Left renal pelvis (tissue), 4 donors: ENCODE results near the gene LETM1. TPM values are rescaled to one million over a fixed set of nuclear protein-coding genes. Genes with fewer than 3 reads are reported as not detected.

Experiments used
- DNase-seq, 4 donors: peaks; one replicate each; pipeline ENCODE4 v3.0.0-alpha.2; 2013; ENCODE audit warnings: low read depth in 4 of 4, low spot score in 3 of 4
- polyA plus RNA-seq, 4 donors: library from polyadenylated mRNA; unstranded; fragments of 120-200 nt; gene quantifications; one replicate each; pipeline ENCODE4 v1.2.1, GENCODE V29; 2013; ENCODE audit not compliant: insufficient read length in 4 of 4

Gene LETM1
- polyA plus RNA-seq, 4 donors = 14.8 to 30.4 (median 21.2) TPM

DNA sequence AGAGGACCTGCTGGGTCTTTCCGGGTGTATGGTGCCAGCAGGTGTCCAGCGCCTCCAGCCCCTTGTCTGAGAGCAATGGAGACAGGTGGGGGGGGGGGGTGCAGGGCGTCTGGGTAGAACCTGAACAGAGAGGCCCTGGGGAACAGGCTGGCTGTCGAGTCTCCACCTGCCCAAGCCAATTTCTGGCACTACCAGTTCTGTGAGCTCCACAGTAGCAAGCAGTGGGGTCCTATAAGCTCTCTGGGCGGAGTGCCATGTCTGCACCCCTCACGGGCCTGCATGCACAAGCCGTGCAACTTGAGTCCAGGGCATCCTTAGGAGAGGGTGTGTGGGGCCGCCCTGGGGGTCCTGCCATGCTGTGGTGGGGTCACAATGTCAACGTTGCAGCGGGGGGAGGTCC, 72.9 kb downstream of the LETM1 start:
- no peak for DNase-seq

DNA sequence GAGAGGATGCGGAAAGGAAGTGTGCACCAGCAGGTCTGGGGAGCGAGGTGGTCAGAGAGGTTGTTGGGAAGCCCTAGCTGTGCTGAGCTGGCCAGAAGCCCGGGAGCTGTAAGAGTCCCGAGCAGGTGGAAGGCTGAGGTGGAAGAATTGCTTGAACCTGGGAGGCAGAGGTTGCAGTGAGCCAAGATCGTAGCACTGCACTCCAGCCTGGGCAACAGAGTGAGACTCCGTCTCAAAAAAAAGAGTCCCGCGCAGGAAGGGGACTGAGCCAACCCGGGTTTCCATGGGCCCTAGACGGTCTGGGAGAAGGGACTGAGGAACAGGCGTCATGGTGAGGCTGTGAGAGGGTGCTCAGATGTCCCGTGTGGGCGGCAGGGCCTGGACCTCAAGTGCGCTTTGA, 75.5 kb downstream of the LETM1 start:
- DNase-seq = no peak

DNA sequence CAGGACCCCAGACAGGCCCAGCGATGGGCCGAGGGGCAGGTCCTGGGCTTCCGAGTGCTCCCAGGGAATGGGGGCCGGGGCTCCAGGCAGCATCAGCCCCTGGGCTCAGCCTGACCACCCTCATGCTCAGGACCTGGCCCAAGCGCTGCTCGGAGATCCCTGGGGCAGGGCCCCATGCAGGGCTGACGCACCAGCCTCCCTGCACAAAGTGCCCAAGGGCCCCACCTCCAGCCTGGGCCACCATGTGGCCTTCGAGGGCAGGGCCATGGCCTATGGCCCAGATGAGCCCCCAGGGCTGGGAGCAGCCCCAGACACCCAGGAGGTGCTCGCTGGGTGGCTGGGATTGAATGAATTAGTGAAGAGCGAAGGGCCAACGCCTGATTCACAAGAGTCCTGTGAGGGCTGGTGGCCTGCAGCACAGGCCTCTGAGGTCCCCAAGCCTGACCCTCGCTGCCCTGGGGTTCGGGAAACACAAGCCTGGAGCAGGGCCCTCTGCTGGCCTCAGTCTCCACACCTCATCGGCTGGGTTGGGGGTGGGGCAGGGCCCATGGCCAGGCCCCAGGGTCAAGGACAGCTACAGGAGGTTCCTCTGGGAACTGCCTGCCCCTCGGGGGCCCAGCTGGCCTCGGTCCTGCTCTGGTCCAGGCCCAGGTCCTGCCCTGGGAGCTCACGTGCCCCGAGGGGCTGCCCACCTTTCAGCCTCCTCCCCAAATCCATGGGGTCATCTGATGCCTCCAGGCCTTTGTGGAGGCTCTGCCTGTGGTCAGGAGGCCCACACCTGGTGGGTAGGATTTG, 76.2 kb downstream of the LETM1 start:
- DNase-seq = no peak

DNA sequence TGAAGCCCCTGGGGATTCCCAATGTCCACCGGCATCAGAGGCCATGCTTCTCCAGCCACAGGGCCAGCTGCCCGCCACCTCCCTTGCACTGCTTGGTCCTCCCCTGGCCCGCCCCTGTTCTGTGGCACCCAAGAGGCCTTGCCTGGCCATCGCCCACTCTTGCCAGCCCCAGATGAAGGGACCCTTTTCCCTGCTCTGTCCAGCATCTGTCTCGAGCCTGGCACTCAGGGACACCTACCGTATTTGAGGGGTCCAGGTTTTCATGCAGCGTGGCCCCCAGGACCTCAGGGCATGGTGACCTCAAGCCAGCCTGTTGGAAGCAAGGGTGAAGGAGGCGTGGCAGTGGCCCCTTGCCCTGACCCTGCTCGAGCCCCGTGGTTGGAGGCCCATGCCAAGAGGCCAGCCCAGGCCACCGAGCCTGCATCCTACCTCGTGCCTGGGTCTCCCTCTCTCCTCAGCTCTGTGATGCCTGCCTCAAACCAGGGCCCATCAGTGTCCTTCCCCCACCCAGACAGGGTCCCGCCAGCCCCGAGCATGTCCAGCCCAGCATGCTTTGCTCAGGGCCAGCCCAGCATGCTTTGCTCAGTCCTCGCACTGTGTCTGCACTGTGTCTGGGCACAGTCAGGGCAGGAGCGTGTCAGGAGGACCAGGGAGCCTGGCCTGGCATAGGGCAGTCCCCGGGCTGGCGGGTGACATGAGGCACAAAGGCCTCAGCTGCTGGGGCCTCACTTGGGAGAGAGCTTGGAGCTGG, 77.1 kb downstream of the LETM1 start:
- DNase-seq = no peak

DNA sequence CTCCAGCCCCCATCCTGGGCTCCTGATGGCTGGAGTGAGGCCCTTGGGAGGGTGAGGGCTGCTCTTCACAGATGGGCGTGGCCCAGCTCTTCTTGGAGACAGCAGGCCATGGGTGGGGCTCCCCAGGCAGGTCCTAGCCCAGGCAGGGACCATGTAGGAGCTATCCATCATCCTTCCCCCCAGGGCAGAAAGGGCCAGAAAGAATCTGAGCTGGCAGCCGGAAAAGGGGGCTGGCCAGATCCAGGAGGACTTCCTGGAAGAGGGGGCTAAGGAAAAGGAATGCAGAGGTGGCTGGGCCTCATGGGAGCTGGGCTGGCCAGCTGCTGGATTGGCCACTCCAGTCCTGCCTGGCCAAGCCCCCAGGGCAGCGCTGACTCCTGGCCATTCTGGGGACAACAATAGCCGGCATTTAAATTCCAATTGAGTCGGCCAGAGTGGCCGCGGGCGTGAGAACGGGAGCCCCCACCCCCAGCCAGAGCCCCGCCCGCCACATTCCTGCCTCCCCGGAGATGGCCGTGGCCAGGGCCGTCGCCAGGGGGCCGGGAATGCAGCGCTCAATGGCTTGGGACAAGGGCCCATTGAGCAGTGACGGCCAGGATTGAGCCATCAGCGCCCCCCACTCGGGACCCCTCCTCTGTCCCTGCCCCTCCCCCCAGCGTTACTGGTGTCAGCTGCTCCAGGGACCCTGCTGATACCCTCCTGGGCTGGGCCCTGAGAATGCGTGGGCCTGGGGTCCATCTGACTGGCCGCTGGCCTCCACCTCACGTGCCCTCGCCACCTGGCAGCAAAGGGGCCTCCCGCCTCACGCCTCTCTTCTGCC, 77.9 kb downstream of the LETM1 start:
- DNase-seq = no peak

DNA sequence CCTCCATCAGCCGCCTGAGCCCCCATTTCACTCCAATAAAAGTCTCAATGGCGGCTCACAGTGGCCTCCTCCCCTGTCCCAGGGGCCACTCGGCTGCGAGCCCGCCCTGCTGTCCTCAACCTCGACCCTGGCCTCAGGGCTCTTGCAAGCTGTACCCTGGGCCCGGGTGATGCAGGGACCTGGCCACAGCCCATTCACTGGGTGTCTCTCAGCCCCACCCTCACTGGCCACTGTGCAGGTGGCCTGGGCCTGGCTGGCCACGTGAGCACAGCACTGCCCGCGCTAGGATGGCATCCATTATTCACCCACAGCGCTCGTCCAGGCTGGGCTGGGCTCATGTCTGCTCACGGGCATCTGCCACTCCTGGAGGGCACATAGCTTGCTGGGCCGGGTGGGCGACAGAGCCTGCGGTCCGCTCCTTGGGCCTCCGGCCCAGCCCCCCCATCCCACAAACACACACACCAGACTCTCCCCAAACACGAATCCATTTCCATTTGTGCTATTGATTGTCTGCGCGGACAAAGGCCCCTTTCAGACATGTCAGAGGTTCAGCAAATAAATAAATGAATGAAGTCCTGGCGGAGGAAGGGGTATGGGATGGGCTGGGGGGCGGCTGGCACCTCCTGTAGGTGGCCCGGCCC, 79.3 kb downstream of the LETM1 start:
- no peak for DNase-seq

DNA sequence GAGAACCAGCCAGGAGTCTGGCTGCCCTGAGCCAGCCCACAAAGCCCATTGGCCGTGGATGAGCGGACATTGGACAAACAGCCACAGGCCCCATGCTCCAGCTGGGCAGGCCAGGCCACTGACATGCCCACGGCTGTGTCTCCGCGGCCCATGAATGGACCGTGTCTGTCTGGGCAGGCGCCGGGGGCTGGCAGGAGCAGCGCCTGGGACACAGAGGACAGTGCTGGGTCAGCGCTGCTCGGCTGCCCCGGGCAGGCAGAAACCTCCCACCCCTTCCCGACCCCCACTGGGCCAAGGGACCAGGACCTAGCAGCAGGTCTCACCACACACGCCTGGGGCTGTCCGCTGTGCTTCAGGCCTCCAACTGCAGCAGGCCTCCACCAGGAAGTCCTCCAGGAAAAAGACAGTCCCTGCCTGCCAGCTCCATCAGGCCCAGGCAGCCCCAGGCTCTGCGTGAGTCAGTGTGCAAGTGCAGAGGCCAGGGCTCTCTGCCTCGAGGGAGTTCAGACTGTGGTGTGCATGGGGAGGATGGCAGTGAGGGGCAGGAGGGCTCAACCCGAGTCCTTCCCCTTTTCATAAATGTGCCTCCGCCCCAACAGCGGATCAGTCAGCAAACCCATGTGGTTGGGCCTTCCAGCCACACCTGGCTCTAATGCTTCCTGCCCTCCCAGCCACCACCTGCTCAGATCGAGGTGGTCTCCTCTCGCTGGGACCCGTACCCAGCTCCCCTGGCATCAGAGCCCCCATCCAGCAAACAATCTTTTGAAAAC, 80.0 kb downstream of the LETM1 start:
- DNase-seq = no peak

DNA sequence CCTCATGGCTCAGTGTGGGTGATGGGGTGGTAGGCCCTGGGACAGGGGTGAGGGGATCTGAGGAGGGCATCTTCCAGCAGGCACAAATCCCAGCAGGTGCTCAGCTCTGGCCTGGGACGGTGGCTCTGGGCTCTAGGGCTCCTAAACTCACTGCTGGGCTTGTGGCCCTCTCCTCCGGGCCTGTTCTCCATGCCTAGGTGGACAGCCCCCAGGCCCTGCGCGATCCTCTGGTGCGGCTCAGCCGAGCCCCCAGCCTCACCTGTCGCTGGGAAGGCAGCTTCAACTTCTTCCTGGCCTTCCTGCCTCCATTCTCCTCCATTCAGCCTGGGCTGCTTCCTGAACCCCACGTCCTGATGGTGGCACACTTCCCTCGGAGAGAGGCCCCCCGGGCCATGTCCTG, 82.2 kb downstream of the LETM1 start:
- DNase-seq = no peak

DNA sequence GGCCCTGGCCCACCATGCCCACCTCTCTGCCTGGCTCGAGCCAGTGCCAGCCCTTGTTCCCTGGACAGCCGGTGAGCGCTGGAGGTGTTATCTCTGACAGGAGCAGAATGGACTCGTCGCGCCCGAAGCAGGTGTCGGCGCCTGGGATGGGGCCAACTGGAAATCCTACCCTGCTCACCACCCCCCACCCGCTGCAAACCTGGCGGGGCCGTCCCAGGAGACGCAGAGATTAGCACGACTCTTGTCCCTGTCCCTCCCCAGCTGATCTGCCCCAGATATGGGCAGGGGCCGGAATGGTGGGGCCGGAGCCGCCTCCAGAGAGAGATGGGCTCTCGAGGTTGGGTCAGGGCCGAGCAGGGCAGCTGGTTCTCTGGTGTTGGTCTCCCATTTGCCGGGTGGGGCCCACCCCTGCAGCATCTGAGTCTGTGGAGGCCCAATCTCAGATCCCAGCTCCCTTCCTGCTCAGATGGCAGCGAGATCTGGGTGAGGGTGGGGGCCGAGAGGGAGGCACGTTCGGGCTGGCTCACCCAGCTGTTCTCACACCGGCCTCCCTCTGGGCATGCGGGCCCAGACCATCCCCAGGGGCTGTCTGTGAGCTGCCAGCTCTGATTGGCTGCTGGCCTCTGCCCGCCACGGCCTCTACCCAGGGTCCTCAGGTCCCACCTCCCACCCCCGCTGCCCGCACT, 83.0 kb downstream of the LETM1 start:
- DNase-seq = no peak

DNA sequence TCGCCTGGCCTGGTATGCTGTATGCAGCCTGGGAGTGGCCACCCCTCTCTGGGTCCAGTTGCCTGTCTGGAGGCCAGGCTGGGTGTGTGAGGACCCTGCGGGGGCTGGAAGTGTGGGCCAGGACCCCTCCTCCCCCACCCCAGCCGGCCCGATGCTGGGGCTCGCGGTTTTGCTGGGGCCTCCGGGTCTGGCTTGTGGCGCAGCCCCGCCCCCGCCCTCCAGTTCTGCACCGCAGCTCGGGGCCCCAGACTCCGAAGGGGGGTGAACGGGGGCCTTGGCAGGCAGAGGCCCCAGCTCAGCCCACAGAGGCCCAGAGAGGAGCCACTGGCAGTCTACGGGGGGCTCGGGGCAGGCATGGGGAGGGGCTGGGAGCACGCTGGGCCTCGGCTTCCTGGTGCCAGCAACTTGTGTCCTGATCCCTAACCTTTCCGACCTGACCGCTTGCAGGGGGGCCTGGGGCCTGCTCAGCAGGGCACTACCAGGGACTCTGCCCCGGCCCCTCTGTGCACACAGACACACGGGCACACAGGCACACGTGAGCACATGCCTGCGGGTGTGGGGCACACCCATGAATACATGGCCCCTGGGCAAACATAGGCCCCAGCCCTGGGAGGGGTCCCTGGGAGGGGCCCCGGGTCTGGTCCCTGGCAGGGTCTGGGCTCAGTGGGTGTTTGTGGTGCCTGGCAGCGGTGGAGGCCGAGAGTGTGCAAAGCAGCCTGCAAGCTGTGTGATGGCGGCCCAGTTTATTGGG, 84.2 kb downstream of the LETM1 start:
- DNase-seq = no peak

DNA sequence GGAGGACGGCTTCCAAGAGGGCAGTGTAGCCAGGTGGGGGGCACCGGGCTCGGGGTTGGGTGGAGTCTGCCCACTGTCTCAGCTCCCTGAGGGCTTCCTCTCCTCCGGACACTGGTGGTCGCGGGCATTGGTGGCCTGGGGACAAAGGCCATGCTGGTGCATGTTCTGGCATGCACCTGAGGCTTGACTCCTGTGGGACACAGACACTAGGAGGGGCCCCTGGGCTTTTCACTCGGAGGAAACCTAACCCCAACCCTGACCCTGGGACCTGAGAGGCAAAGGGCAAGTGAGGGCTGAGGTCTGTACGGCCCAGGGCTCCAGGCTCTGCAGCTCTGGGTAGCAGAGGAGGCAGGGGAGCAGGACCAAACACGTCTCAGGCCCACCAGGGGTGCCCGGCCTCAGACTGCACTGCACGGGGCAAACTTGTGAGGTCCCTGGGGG, 85.1 kb downstream of the LETM1 start:
- DNase-seq = no peak

DNA sequence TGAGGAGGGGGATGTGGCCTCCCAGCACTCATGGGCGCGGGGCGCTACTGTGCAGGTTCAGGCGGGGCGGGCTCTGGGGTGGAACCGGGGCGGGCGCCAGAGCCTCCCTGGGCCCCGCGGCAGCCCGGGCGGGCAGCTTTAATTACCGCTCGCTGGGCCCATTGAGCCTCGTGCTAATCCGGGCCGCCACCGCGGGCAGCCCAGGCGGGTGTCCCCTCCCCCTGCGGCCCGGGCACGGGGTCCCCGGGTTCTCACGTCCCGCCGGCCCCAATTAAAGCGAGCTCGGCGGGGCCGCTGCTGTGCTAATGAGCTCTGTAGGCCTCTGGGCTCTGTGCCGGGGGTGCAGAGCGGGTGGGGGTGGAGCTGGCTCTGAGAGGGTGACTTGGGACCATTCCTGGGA, 85.7 kb downstream of the LETM1 start:
- DNase-seq = no peak

DNA sequence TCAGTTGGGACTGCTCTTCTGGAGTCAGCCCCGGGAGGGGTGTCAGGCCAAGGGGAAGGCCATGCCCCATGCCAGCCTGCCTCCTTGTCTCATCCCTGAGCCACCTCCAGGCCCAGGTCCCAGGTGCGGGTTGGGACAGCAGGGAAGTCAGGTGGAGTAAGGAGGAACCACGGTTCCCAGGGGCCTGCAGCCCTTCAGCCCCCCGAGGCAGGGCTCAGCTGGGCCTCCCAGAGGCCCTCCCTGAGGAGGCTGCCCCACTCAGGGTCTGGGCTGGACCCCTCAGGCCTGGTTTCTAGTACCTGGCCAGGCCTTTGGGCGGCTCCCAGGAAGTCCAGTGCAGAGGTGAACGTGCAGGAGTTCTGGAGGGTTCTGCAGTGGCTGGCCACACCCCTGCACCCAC, 86.3 kb downstream of the LETM1 start:
- DNase-seq = no peak

DNA sequence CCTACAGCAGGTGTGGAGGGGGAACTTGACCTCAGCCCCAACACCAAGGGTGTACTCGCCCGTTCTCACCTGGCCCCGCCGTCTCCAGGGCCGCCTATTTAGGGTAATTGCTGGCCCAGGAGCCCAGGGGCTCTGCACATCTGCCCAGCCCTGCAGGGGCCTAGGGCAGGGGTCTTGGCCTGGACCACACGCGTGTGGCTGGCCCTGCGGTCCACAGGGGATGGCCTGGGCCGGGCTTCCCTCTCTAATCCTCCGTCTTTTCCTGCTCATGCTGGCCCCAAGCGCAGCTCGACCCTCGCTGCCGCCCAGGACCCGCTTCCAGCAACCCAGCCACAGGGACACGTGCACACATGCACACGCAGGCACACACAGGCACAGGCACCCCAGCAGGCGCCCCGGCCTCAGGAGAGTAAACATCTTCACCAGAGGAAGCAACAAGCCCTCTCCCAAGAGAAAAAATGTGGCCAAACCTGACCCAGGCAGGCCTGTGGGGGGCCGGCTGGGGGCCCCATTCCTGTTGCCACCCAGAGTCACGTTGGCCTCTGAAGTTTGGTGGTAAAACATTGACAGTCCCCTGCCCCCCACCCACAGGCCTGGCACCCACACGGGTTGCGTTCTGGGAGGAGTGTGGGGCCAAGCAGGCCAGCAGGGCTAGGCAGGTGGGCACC, 87.5 kb downstream of the LETM1 start:
- no peak for DNase-seq

DNA sequence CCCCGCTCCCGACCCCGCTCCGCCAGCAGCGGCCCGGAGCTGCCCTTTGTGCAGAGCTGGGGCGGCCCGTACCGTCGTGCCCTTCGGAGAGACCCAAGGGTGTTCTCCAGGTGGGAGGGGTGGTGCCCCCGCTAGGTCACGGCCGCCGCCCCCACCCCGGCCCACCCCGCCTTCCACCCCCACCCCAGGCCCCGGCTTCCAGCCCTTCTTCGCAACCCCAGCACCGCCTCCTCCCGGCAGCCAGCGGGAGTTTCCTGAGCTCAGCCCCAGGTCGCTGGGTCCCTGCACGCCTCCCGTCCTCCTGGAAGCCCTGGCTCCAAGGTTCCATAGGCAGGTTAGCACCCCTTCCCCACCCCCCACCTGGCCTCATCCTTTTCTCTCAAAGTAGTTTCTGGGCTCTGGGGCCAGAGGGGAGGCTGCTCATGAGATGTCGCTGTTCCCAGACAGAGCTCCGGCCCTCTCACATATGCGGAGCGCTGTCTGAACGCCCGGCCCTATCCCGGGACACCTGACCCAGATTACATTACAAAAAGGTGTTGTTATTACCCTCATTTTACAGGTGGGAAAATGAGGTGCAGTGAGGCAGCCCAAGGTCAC, 88.1 kb downstream of the LETM1 start:
- DNase-seq = no peak

DNA sequence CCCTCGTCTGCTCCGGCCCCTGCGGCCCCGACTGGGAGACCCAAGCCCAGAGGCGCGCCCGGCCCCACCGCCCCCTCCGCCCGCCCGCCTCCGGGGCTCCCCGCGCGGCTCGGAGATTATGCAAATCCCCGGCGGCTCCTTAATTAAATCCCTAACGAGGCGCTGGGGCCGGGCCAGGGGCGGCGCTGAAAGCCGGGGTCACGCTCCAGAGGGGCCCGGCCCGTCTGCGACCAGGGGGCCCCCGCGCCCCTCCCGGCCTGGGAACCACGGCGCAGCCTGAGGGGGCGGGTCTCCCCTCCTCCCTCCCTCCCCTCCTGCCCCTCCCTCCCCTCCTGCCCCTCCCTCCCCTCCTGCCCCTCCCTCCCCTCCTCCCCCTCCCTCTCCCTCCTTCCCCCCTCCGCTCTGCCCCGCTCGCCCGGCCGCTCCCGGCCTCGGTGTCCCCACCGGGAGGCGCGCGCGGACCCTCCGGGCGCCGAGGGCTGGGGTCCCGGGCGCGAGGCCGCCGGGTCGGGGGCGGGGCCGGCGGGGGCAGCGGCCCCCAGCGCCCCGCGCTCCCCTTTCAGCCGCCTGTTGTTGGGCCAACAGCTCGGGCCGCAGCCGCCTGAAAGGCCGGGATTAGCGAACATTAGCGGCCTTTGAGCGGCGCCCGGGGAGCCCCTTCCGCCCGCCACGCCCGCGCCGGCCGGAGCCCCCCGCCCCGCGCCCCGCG, 88.7 kb downstream of the LETM1 start:
- no peak for DNase-seq
